ENCODE data around the gene RND3. TPM values are rescaled to one million over a fixed set of nuclear protein-coding genes. Genes with fewer than 3 reads are reported as not detected.

RND3 gene
- total and polyA plus RNA-seq, 12 donors = 15.4 to 74.3 (median 35.6) TPM

- Histone ChIP-seq H3K9me3 (no peaks in the 10 kb centered on the region), H3K4me1 (peaks cover 0 to 4% (median 0%) of the 10 kb centered on the region in 9 donors), H3K36me3 (no peaks in the 10 kb centered on the region), H3K27me3 (no peaks in the 10 kb centered on the region), H3K27ac (no peak overlapping the region), H3K4me3 (no peak overlapping the region)
- intact Hi-C loops (cut with DNase I) = loop anchor here in 6 of 10 donors (5.0 to 10.0 kb wide), 4 partner anchors 58 to 188 kb away; partner anchors contain the start of gene RND3 (in 3 of the 6)
- ATAC-seq (no peak), DNase-seq (no peak)
- WGBS, 2 donors = 70 to 83% methylated on average over 3 of the region's 3 CpGs
- TF ChIP-seq, protein P1, sequence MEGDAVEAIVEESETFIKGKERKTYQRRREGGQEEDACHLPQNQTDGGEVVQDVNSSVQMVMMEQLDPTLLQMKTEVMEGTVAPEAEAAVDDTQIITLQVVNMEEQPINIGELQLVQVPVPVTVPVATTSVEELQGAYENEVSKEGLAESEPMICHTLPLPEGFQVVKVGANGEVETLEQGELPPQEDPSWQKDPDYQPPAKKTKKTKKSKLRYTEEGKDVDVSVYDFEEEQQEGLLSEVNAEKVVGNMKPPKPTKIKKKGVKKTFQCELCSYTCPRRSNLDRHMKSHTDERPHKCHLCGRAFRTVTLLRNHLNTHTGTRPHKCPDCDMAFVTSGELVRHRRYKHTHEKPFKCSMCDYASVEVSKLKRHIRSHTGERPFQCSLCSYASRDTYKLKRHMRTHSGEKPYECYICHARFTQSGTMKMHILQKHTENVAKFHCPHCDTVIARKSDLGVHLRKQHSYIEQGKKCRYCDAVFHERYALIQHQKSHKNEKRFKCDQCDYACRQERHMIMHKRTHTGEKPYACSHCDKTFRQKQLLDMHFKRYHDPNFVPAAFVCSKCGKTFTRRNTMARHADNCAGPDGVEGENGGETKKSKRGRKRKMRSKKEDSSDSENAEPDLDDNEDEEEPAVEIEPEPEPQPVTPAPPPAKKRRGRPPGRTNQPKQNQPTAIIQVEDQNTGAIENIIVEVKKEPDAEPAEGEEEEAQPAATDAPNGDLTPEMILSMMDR (IDR thresholded peaks at IDR 0.05) = no peak
Measured at GRCh38 chr2:150427298-150427697, 60.2 kb downstream of the RND3 start.

DNA sequence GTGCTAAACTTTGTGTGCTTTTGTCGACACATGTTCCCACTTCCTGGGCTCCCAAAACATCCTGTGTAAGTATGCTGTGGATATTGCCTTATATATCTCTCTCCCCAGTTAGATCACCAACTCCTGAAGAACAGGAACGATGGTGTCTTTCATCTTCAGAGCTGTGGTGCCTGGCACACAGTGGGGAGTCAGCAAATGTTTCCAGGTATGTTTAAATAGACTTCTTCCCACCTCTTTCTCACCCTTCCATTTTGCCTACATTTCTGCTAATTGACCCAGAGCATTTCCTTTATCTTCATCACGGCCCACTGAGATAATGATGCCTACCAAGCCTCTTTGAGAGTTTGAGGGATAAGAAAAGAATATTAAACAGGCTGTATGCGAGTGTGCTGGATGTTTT, 60.7 kb downstream of the RND3 start:
- Histone ChIP-seq H3K4me3 (no peak overlapping the region), H3K27ac (no peak overlapping the region), H3K36me3 (no peaks in the 10 kb centered on the region), H3K4me1 (peaks cover 0 to 4% (median 0%) of the 10 kb centered on the region in 9 donors), H3K27me3 (no peaks in the 10 kb centered on the region), H3K9me3 (no peaks in the 10 kb centered on the region)
- no peak for DNase-seq
- intact Hi-C loops (cut with DNase I) = loop anchor here in 6 of 10 donors (5.0 to 10.0 kb wide), 4 partner anchors 58 to 188 kb away; partner anchors contain the start of gene RND3 (in 3 of the 6)
- ATAC-seq = no peak
- WGBS, 2 donors = 79 to 81% methylated on average over 4 of the region's 4 CpGs
- TF ChIP-seq, protein P1 (IDR thresholded peaks at IDR 0.05) = no peak

GRCh38 chr2:150426315-150426714, 61.2 kb downstream of the RND3 start:
- Histone ChIP-seq H3K27me3 (no peaks in the 10 kb centered on the region), H3K4me1 (peaks cover 0 to 4% (median 0%) of the 10 kb centered on the region in 9 donors), H3K4me3 (no peak overlapping the region), H3K9me3 (no peaks in the 10 kb centered on the region), H3K36me3 (no peaks in the 10 kb centered on the region), H3K27ac (no peak overlapping the region)
- whole genome bisulfite sequencing, 2 donors = 83 to 85% methylated on average over 2 of the region's 2 CpGs
- TF ChIP-seq, protein P1 (IDR thresholded peaks at IDR 0.05) = no peak
- intact Hi-C loops (cut with DNase I) = loop anchor here in 6 of 10 donors (5.0 to 10.0 kb wide), 4 partner anchors 58 to 188 kb away; partner anchors contain the start of gene RND3 (in 3 of the 6)
- ATAC-seq = no peak
- no peak for DNase-seq

- 39 to 49% methylated on average over 22 of the region's 22 CpGs for WGBS, 2 donors
- Histone ChIP-seq H3K27me3 (no peaks in the 10 kb centered on the region), H3K4me3 (peak overlapping the region in 7 of 10 donors; percentile 19 to 45 (median 39)), H3K9me3 (no peaks in the 10 kb centered on the region), H3K27ac (peak overlapping the region in 8 of 10 donors; percentile 18 to 73 (median 54)), H3K4me1 (peaks cover 0 to 4% (median 0%) of the 10 kb centered on the region in 9 donors), H3K36me3 (no peaks in the 10 kb centered on the region)
- ATAC-seq = peak; percentile 74 to 95 (median 94)
- TF ChIP-seq, protein P1 (IDR thresholded peaks at IDR 0.05) = peak in 8 of 9 donors; percentile 29 to 56 (median 46)
- intact Hi-C loops (cut with DNase I) = loop anchor here in 7 of 10 donors (1.0 to 10.0 kb wide), 7 partner anchors 59 to 189 kb away; partner anchors contain the start of gene RND3 (in 6 of the 7)
- peak; percentile 20 to 47 for DNase-seq
Measured at GRCh38 chr2:150425121-150425955, 62.1 kb downstream of the RND3 start.

Data from heart right ventricle (tissue), 16 donors.